Bone marrow (tissue), 2 donors: ENCODE data around the gene CYTIP.
"Not testable (repeated sequence)": the region's sequence is repeated elsewhere in the genome, so short reads cannot be mapped to it uniquely, and the experiment has no call there.

Experiments used
- DNase-seq, 2 donors: peaks; one replicate each; lab custom pipeline; 2025; lab: John Stamatoyannopoulos, UW

Gene CYTIP

GRCh38 chr2:157424374-157424773 is 19.5 kb downstream of the CYTIP start:
- DNase-seq: no peak

GRCh38 chr2:157421964-157422363 is 21.9 kb downstream of the CYTIP start:
- DNase-seq: no peak

GRCh38 chr2:157421331-157421944 is 22.5 kb downstream of the CYTIP start:
- no peak for DNase-seq

DNA sequence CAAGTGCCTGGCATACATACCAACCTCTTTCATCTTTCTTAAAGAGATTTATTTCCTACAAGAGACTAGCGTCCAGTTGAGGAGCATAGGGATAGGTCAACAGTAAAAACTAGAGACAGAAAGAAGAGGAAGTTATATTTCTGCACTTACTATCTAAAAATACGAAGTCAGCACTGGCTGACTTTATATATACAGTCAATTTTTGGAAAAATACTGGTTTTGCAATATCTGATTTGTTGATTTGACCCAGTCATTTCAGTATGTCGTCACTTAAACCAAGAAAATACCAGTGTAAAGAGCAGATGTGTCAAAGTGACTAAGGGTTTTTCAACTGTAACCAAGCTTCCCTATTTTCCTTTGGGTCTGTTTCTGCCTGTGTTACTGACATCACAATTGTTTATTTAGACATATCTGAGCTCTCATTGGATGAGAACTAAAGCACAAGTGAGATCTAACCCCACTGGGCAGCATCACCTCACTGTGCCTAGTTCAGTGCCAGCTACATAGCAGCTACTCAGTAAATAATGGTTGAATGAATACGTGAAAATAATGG is 23.0 kb downstream of the CYTIP start:
- DNase-seq: peak in 1 of 2 donors; percentile 94

DNA sequence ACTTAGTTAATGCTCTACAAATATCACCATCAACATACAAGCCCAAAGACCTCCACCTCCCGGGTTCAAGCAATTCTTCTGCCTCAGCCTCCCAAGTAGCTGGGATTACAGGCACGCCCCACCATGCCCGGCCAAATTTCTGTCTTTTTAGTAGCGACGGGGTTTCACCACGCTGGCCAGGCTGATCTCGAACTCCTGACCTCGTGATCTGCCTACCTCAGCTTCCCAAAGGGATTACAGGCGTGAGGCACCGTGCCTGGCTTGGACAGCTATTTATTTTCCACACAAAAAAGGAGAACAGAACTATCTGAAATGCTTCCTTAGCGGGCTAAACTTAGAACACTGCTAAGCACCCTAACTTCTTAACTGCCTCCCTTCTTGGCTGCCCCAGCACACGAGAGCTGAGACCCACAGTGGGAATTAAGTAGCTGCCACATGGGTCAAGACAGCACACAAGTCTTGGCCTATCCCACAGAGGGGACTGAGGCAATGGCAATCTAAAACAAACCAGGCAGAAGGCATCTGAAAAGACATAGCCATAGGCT is 24.8 kb downstream of the CYTIP start:
- no peak for DNase-seq

DNA sequence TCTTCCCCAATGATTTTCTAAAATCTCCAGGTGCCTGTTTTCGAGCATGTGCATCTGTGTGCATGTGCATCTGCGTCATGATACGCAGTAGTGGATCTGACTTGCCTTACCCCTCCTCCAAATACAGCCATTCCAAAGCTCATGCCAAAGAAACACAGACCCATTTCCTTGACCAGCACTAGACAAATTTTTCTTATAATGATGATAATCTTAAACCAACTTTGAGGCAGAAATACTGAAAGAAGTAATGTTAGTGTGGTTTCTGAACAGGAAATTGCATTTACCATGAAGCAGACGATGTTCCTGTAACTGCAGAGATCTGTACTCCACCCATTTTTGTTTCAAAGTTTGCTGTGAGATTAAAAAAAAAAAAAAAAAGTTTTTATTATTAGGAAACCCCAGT is 25.6 kb downstream of the CYTIP start:
- peak in 1 of 2 donors; percentile 49 for DNase-seq

DNA sequence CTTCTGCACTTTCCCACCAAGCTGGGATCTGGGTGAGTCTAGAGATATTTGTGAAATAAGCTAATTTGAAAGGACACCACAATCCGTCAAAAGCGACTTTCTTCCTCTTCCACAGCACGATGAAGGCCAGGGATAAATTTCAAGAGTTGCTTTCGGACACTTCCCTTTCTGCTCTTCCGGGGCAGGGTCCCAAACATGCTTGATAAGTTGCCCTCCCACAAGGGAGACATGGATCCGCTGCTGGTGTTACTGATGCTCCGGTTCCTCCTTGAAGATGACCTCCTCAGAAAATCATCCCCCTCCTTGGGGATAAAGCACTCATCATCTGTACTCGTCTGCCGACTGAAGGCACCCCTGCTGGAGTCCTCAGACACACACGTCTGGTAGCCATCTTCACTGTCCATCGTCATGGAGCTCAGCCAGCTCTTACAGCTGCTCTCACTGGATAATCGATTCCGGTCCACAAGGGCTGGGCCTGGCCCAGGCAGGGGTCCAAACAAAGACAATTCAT is 28.2 kb downstream of the CYTIP start:
- no peak for DNase-seq

DNA sequence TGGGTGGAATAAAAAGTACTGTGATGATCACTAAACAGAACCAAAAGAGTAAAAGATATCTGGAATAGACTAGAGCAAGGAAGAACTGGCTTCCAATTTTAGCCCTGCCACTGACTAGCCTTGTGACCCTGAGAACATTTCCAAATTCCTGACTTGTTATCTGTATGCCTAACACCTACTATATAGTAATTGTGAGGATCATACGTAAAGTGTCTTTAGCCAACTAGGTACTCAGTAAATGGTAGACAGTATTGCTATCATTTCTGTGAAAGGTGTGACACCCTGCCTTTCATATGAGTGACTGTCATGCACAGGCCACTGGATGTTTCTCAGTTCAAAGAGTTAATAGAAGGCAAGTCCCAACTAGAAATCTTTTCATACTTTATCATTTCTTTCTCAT is 29.8 kb downstream of the CYTIP start:
- DNase-seq: no peak

DNA sequence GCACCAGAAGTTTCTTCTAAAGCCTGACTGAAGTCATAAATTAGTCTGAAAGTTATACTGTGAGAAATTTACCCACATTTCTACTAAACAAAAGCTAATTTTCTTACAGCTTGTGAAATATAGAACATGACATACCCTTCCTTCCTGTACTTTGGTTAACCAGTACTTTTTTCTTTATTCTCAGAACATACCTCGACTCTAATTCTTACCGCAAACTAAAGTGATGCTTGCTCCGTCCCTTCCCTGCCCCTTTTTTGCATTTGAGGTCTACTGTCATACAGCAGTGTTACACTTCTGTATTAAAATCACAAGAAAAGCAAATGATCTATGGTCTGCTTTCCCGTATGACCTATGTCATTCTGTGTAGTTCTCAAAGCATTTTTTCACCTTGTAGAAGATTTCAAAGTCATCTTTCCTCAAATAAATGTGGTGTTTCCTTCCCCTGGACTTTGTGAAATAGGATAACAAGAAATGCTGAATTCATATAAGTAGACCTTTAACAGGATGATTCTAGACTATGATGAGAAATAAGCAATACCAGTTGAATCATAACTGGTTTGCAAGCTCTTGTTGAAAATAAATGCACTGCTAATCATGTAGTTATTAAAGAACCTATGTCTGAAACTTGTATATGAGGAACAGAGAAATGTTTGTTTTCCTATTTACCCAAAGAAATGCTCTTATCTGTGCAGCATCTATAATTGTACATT is 30.4 kb downstream of the CYTIP start:
- DNase-seq: peak in 1 of 2 donors; percentile 94

DNA sequence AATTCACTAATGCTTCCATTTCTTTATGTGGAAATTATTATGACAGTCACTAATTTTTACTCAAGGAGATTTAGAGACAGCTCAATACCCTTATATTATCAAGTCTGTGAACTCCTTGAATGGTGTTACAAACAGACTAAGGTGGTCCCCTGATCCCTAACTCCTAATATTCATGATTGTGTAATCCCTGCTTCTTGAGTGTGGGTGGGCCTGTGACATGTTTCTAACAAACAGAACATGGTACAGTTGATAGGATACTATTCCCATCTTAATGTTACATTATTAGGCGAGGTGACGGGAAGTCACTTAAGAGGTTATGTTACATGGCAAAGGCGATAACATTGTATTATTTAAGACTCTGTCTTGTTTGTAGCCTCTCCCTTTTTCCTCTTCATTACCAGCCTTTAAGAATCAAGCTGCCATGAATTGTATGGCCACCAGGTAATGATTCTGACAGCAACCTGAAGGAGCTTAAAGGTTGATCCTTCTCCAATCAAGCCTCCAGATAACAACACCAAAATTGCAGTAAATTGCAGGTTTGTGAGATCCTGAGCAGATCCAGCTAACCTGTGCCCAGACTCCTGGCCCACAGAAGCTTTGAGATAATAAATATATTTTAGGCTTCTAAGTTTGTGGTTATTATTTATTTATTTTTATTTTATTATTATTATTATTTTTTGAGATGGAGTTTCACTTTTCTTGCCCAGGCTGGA is 32.1 kb downstream of the CYTIP start:
- no peak for DNase-seq

- DNase-seq: not testable (repeated sequence)
Measured at GRCh38 chr2:157405398-157405797, 38.5 kb downstream of the CYTIP start.

- peak in 1 of 2 donors; percentile 72 for DNase-seq
Measured at GRCh38 chr2:157404363-157404762, 39.5 kb downstream of the CYTIP start.

GRCh38 chr2:157402801-157403485 is 40.9 kb downstream of the CYTIP start:
- DNase-seq: not testable (repeated sequence)

DNA sequence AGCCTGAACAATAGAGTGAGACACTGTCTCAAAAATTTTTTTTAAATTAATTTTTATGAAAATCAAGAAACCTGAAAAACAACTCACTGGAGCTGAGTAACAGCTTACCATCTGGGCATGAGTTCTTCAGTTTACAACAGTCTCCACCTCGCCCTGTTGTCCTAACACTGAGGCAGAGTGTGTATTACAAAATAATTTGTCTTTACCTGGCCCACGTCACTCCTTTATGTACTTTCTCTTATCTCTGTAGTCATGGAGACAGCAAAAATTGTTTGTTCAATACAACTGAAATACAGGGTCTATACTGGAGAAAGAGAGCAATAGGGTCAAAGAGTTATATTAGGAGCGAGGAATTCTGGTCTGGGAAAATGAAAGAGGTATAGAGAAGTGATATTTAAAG is 48.1 kb downstream of the CYTIP start:
- no peak for DNase-seq

DNA sequence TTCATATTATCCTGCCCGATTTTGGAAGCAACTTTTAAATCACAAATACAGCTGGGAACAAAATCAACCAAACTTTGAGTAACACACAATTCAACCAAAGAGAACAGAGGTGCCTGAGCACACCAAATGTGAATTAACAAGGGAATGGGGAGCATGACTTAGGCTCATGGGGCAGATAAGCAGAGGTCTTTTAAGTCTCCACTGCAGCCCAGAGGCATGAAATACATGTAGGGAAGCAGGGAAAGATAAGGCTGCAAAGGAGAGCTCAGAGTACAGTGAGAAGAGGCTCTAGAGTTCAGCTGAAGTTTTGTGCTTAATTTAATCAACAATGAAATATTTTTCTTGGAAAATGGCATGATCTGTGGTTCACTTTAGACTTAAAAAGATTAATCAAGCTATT is 49.0 kb downstream of the CYTIP start:
- no peak for DNase-seq

DNA sequence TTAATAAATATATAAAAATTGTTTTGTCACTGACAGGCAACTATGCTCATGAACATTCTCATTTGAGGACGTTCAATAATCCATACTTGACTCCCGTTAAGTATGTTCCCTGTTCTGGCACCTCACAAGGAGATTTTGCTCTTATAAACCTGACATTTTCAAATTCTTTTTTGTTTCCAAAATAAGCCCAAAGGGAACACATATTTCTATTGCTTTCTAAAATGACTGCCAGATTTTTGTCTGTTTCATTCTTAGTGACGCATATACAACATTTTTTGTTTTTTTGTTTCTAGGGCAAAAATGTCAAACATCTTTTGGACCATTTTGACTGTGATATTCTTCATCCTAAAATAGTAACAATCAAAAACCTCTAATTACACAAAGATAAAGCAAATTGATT is 50.5 kb downstream of the CYTIP start:
- no peak for DNase-seq

GRCh38 chr2:157388827-157389226 is 55.1 kb downstream of the CYTIP start:
- DNase-seq: no peak

- no peak for DNase-seq
Measured at GRCh38 chr2:157386747-157387146, 57.1 kb downstream of the CYTIP start.

DNA sequence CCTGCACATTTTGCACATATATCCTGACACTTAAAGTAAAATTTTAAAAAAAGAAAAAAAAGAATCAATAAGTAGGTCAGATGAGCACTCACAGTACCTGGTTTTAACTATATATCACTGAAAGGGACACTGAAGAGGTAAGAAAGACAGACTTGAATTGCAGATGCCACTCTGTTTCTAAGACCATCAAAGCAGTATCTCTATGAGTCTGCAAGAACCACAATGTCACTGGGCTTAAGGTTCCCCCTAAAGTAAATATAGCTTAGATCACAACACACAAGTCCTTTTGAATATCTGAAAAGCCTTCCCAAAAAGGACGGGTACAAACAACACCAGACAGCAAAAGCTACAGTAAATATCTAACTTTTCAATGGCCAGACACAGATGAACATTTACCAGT is 57.6 kb downstream of the CYTIP start:
- no peak for DNase-seq

DNA sequence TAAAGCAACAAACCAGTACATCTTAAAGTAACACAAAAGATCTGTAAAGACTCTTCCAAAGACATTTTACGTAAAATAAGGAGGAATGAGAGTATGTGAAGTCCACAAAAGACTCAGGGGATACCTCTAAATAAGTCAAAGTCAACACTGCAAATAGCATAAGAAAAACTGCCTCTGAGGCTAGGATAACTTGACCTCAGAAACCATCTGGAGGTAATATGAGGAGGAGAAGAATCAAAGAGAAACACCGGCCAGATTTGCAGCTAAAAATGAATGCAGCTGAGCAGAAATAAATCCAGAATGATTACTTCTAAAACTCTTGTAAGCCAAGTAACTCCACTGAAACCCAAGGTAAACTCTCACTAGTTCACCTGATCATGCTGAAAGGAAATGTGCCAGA is 66.0 kb downstream of the CYTIP start:
- no peak for DNase-seq

DNA sequence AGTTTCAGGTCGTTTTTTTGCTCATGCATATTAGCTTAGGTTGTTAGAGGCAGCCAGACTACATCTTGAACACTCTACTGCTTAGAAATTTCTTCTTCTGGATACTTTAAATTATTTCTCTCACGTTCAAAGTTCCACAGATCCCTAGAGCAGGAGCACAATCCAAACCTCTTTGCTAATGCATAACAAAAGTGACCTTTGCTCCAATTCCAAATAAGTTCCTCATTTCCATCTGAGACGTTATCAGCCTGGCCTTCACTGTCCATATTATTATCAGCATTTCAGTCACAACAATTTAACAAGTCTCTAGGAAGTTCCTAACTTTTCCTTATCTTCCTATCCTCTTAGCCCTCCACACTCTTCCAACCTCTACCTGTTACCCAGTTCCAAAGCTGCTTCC is 67.8 kb downstream of the CYTIP start:
- no peak for DNase-seq

DNA sequence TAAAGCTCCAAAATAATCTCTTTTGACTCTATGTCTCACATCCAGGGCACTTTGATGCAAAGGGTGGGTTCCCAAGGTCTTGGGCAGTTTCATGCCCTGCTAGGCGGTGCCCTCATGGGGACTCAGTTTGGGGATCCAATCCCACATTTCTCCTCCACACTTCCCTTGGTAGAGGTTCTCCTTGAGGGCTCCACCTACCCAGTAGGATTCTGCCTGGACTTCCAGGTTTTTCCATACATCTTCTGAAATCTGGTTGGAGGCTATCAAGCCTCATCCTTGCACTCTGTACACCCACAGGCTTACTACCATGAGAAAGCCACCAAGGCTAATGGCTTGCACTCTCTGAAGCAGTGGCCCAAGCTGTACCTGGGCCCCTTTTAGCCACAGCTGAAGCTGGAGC is 68.5 kb downstream of the CYTIP start:
- DNase-seq: no peak
